OCI-LY7 (cell line): ENCODE data around the gene MNAT1. TPM values are rescaled to one million over a fixed set of nuclear protein-coding genes. Genes with fewer than 3 reads are reported as not detected.

Source experiments
- BruUV-seq: library from RNA; stranded (reverse); fragments of 400-500 nt; replicated peaks from 2 replicates; lab custom pipeline; 2021; lab: Mats Ljungman, UMichigan
- CTCF ChIA-PET: fragments of 300-600 bp; sonication (Branson Sonifier 250); formaldehyde crosslinking; loops from one replicate; lab custom pipeline; 2022; ENCODE audit warnings: antibody characterized with exemption; ENCODE audit not compliant: unreplicated experiment; lab: Charles Lee
- POLR2A ChIA-PET: fragments of 300-600 bp; sonication (Branson Sonifier 250); formaldehyde crosslinking; loops from one replicate; lab custom pipeline; 2022; ENCODE audit warnings: antibody characterized with exemption; lab: Charles Lee
- DNase-seq: peaks from one replicate; pipeline ENCODE4 v3.0.0-alpha.2; 2015; ENCODE audit warnings: low spot score
- H2AFZ ChIP-seq: fragments of 200-600 bp; sonication (generic), shearing (Covaris generic); 2 replicates; pipeline ENCODE4 v1.6.1; 2014; ENCODE audit warnings: mild to moderate bottlenecking, antibody characterized with exemption, low read length, moderate library complexity
- H3K27ac ChIP-seq: fragments of 200-600 bp; sonication (generic); 2 replicates; pipeline ENCODE4 v1.5.1; 2014; ENCODE audit warnings: mixed run types, low read depth, mild to moderate bottlenecking, moderate library complexity, low read length, inconsistent platforms; ENCODE audit not compliant: poor library complexity, severe bottlenecking
- H3K36me3 ChIP-seq: fragments of 200-600 bp; sonication (generic); 2 replicates; pipeline ENCODE4 v1.6.1; 2014; ENCODE audit warnings: mild to moderate bottlenecking, antibody characterized with exemption, low read length, moderate library complexity, mixed read lengths; ENCODE audit not compliant: insufficient read depth
- H3K4me1 ChIP-seq: fragments of 200-600 bp; sonication (generic); 2 replicates; pipeline ENCODE4 v1.5.1; 2014; ENCODE audit warnings: mild to moderate bottlenecking, low read length; ENCODE audit not compliant: insufficient read depth, poor library complexity, severe bottlenecking
- H3K4me2 ChIP-seq: fragments of 200-600 bp; sonication (generic); 2 replicates; pipeline ENCODE4 v1.6.1; 2014; ENCODE audit warnings: mild to moderate bottlenecking, low read length
- H3K4me3 ChIP-seq: fragments of 200-600 bp; sonication (generic); 2 replicates; pipeline ENCODE4 v1.5.1; 2014; ENCODE audit warnings: mild to moderate bottlenecking, low read depth, low read length; ENCODE audit not compliant: poor library complexity, severe bottlenecking
- H3K79me2 ChIP-seq: fragments of 200-600 bp; sonication (generic); 2 replicates; pipeline ENCODE4 v1.6.1; 2016; ENCODE audit warnings: low read depth, mild to moderate bottlenecking, low read length, moderate library complexity, mixed read lengths; ENCODE audit not compliant: insufficient read depth
- H3K9me2 ChIP-seq: fragments of 200-600 bp; sonication (generic); 2 replicates; pipeline ENCODE4 v1.6.1; 2016; ENCODE audit warnings: mild to moderate bottlenecking, low read length, mixed read lengths; ENCODE audit not compliant: insufficient read depth
- H3K9me3 ChIP-seq: fragments of 200-600 bp; sonication (generic); 2 replicates; pipeline ENCODE4 v1.6.1; 2014; ENCODE audit warnings: mild to moderate bottlenecking, mixed run types, low read length, mixed read lengths
- H4K20me1 ChIP-seq: fragments of 200-600 bp; sonication (generic); 2 replicates; pipeline ENCODE4 v1.6.1; 2014; ENCODE audit warnings: mild to moderate bottlenecking, antibody characterized with exemption, low read length, moderate library complexity, mixed read lengths; ENCODE audit not compliant: insufficient read depth
- EZH2phosphoT487 ChIP-seq: fragments of 200-600 bp; sonication (generic); IDR thresholded peaks from 2 replicates; pipeline ENCODE4 v1.6.1; 2018; ENCODE audit warnings: low read depth, borderline replicate concordance, mild to moderate bottlenecking, mixed run types, antibody characterized with exemption, low read length, moderate library complexity, mixed read lengths
- intact Hi-C: fragments of 100-400 bp; cut with micrococcal nuclease; formaldehyde crosslinking; loops from one replicate; pipeline ENCODE4 v1.10.0; 2022; ENCODE audit not compliant: unreplicated experiment
- total RNA-seq, 2 experiments: library from RNA; depleted of rRNA in 1 of 2; stranded (reverse); fragments of >200 nt in 1 of 2; shearing (Covaris generic) in 1 of 2; gene quantifications; 2 replicates each; pipeline ENCODE4 v1.2.3, GENCODE V29; 2014 to 2022
- TF ChIP-seq, protein P1 (sequence below): fragments of 200-600 bp; sonication (generic); conservative IDR thresholded peaks from 2 replicates; pipeline ENCODE4 v1.5.1; 2014; ENCODE audit warnings: mild to moderate bottlenecking, antibody characterized with exemption, low read length, moderate library complexity, mixed read lengths

MNAT1 gene
- total RNA-seq, 2 experiments from 2014 or later = 58.5 to 60.9 TPM

DNA sequence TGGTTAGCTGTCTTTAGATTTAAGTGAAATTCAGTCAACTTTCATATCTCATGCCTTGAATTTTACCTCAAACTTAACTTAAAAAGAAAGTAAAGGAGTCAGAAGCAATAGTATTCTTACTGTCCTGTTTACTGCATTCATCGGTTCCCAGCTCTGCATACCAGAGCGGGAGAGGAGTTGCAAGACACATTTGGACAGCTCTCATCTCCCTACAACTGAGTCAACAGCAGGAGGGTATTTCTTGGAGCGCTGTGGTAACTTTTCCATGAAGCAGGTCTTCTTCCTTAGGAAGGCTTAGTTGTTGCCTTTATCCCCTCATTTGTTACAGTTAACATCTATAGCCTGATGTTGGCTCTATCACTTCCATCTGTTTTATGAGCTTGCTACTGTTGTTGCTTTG, 181.2 kb downstream of the MNAT1 start:
- H3K36me3 ChIP-seq = no peaks in the 10 kb centered on the region
- no peak for TF ChIP-seq EZH2phosphoT487
- TF ChIP-seq, protein P1, sequence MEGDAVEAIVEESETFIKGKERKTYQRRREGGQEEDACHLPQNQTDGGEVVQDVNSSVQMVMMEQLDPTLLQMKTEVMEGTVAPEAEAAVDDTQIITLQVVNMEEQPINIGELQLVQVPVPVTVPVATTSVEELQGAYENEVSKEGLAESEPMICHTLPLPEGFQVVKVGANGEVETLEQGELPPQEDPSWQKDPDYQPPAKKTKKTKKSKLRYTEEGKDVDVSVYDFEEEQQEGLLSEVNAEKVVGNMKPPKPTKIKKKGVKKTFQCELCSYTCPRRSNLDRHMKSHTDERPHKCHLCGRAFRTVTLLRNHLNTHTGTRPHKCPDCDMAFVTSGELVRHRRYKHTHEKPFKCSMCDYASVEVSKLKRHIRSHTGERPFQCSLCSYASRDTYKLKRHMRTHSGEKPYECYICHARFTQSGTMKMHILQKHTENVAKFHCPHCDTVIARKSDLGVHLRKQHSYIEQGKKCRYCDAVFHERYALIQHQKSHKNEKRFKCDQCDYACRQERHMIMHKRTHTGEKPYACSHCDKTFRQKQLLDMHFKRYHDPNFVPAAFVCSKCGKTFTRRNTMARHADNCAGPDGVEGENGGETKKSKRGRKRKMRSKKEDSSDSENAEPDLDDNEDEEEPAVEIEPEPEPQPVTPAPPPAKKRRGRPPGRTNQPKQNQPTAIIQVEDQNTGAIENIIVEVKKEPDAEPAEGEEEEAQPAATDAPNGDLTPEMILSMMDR = no peak
- no peaks in the 10 kb centered on the region for H3K9me2 ChIP-seq
- intact Hi-C loops = no loop called here
- no TSS peak for BruUV-seq
- DNase-seq = no peak
- ChIA-PET CTCF (no interaction called here), POLR2A (interaction anchor here (0.7 to 2.4 kb wide), 4 partner anchors 9 to 65 kb away, joined by 3 to 8 read pairs (median 3); partner anchors contain the start of genes SLC38A6 and TRMT5)
- no peak overlapping the region for H2AFZ ChIP-seq
- H3K4me2 ChIP-seq = no peak overlapping the region
- no peak overlapping the region for H3K27ac ChIP-seq
- H4K20me1 ChIP-seq = no peaks in the 10 kb centered on the region
- H3K79me2 ChIP-seq = no peaks in the 10 kb centered on the region
- H3K4me3 ChIP-seq = no peak overlapping the region
- H3K4me1 ChIP-seq = no peaks in the 10 kb centered on the region
- H3K9me3 ChIP-seq = no peaks in the 10 kb centered on the region

DNA sequence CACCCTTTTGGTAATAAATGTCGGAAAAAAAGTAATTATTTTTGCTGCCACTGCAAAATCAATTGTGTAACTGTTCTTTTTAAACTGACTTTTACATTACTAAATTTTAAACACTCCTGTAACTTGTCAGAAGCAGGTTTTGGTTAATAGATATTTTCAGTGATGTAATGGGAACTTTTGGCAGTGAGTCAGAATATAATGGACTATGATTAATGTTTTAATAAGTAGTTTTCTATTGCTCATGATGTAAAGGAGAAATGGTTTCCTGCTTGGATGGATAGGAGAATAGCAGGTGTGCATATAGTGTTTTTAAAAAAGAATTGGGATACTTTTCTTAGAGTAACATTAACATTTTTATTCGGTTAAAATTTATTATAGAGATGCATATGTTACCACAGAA, 187.5 kb downstream of the MNAT1 start:
- DNase-seq = no peak
- TF ChIP-seq, protein P1 = no peak
- no peak for TF ChIP-seq EZH2phosphoT487
- Histone ChIP-seq H4K20me1 (no peaks in the 10 kb centered on the region), H3K4me3 (no peak overlapping the region), H3K4me1 (no peaks in the 10 kb centered on the region), H3K36me3 (no peaks in the 10 kb centered on the region), H2AFZ (no peak overlapping the region), H3K9me2 (no peaks in the 10 kb centered on the region), H3K4me2 (no peak overlapping the region), H3K79me2 (no peaks in the 10 kb centered on the region), H3K27ac (no peak overlapping the region), H3K9me3 (no peaks in the 10 kb centered on the region)
- intact Hi-C loops = no loop called here
- ChIA-PET POLR2A (no interaction called here), CTCF (no interaction called here)
- no TSS peak for BruUV-seq

DNA sequence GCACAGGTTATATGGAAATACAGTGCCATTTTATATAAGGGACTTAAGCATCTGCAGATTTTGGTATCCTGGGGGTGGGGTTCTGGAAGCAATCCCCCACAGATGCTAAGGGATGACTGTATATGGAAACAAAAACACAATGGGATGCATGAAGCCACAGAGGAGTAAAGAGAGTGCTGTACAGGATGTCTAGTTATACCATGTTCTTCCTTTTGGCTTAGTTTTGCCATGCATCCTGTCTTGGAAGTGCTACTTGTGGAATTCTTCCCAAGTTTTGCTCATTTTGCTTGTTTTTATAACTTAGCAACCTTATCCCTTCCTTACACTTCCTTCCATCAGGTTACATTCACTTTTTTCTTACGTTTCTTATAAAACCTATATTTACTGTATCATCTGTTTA, 190.7 kb downstream of the MNAT1 start:
- no peak overlapping the region for H3K4me3 ChIP-seq
- CTCF ChIA-PET = no interaction called here
- no peaks in the 10 kb centered on the region for H3K79me2 ChIP-seq
- POLR2A ChIA-PET = no interaction called here
- TF ChIP-seq EZH2phosphoT487 = no peak
- TF ChIP-seq, protein P1 = no peak
- no peak overlapping the region for H3K4me2 ChIP-seq
- intact Hi-C loops = no loop called here
- H3K9me3 ChIP-seq = no peaks in the 10 kb centered on the region
- no peaks in the 10 kb centered on the region for H3K36me3 ChIP-seq
- H4K20me1 ChIP-seq = no peaks in the 10 kb centered on the region
- H3K9me2 ChIP-seq = no peaks in the 10 kb centered on the region
- H3K27ac ChIP-seq = no peak overlapping the region
- H3K4me1 ChIP-seq = no peaks in the 10 kb centered on the region
- no TSS peak for BruUV-seq
- DNase-seq = no peak
- H2AFZ ChIP-seq = no peak overlapping the region
